Epithelial cell of proximal tubule (primary cell): ENCODE measurements around the gene CDCA3. TPM values are rescaled to one million over a fixed set of nuclear protein-coding genes. Genes with fewer than 3 reads are reported as not detected.

Experiments used
- DNase-seq: peaks from one replicate; pipeline ENCODE4 v3.0.0-alpha.2; 2011; ENCODE audit warnings: low read depth
- H3K4me3 ChIP-seq: 2 replicates; pipeline ENCODE4 v1.5.1; 2011; ENCODE audit warnings: low read depth, mild to moderate bottlenecking, low read length
- CTCF ChIP-seq: conservative IDR thresholded peaks from 2 replicates; pipeline ENCODE4 v1.5.1; 2012; ENCODE audit warnings: low read depth, mild to moderate bottlenecking, low read length
- total RNA-seq: library from RNA; depleted of rRNA; stranded (reverse); fragments of >200 nt; gene quantifications from 2 replicates; pipeline ENCODE4 v1.2.3, GENCODE V29; 2015

The CDCA3 gene
- total RNA-seq, 1 donor from 2014 or later: 85.0 TPM

DNA sequence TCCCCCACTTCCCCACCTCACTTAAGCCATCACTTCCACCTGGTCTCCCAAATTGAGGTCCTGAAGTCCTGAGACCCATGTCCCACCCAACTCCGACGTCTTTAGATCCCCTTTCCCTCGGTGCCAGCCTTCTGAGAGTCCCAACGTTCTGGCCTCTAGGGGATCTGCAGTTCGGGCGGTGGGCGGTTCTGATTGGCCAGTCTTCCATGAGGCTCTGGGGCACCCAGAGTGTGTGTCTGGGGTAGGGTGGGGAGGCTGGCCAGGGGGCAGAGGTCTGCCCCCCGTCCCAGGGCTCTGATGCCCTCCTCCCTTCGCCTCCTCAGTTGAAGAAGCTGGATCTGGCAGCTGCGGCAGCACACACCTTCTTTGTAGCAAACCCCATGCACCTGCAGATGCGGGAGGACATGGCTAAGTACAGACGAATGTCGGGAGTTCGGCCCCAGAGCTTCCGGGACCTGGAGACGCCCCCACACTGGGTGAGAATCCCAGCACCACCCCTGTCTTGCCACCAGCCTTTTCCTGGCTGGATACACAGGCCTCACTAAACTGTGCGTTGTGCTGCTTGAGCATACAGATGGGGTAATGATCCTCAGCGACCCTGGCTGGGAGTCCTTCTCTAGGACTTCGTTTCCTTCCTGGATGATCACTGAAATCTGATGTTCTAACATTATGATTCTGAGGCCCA is 21.4 kb downstream of the CDCA3 start:
- peak; percentile 20 for TF ChIP-seq CTCF
- peak overlapping the region; percentile 75 for H3K4me3 ChIP-seq
- DNase-seq: no peak

GRCh38 chr12:6828781-6829535 is 22.1 kb downstream of the CDCA3 start:
- peak overlapping the region; percentile 75 for H3K4me3 ChIP-seq
- no peak for TF ChIP-seq CTCF
- DNase-seq: no peak

DNA sequence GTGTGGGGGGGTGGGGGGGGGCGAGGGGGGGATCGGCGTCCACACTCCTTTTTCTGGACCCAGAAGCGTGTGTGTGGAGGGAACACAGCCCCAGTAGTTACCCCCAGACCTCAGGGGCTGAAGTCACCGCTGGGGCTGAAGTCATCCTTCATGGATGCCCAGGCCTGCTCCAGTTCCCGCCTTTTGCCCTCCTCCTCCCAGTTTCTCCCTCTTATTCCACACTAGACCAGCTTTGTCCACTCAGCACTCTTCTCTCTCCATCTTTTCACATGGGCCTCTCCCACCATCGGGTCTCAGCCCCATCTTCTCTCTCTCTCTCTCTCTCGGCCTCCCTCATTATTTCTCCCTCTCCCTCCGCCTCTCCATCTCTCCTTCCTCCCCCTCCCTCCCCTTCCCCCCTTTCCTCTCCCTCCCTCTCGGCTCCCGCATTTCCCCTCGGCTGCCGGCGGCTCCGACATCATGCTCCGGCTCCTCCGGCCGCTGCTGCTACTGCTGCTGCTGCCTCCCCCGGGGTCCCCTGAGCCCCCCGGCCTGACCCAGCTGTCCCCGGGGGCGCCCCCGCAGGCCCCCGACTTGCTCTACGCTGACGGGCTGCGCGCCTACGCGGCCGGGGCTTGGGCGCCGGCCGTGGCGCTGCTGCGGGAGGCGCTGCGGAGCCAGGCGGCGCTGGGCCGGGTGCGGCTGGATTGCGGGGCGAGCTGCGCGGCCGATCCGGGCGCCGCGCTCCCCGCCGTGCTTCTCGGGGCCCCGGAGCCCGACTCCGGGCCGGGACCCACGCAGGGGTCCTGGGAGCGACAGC is 22.9 kb downstream of the CDCA3 start, which contains the start of gene P3H3:
Gene P3H3, plus strand, starts transcription at position 426 of the 799 bp plus-strand sequence. Its CDS starts 34 bp downstream, at position 460.
- TF ChIP-seq CTCF: no peak
- no peak for DNase-seq
- peak within 1 kb of the TSS; percentile 75 for H3K4me3 ChIP-seq

DNA sequence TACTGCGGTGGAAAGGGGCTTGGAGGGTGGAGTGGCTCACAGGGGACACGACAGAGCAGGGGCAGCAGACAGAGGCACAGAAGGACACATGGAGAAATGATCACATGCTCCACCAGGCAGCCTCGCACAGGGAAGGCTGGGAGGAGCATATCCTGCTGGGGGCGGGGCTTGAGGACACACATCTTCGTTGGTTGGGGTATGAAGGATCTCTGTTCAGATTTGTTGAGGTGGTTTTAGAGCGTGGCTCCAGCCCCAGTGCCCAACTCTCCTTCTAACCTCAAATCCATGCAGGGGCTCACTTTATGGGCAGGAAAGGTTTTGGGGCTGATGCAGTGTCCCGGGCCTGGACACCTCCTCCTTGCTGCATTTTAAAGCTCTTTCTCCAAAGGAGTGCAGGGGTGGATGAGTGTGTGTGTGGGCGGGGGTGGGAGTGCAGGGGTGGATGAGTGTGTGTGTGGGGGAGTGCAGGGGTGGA is 23.6 kb downstream of the CDCA3 start:
- DNase-seq: no peak
- H3K4me3 ChIP-seq: peak overlapping the region; percentile 14
- no peak for TF ChIP-seq CTCF

DNA sequence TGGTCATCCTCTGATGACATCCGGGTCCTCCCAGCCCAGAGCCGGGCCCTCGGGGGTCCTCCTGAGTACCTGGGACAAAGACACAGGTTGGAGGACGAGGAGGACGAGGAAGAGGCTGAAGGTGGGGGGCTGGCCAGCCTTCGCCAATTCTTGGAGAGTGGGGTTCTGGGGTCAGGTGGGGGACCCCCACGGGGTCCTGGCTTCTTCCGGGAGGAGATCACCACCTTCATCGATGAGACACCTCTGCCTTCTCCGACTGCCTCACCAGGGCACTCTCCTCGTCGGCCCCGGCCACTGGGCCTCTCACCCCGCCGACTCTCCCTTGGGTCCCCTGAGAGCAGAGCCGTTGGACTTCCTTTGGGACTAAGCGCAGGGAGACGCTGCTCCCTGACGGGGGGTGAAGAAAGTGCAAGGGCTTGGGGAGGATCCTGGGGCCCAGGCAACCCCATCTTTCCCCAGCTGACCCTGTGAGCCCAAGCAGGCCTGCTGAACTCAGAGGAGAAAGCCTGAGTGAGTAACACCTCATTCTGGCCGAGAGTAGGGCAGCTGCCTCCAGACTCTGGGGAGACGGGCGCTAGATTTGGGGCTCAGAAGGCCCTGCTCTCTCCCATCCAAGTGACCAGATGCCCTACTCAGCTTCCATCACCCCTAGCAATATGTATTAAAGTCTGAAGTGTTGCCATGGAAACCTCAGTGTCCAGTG is 24.2 kb downstream of the CDCA3 start:
- TF ChIP-seq CTCF: no peak

GRCh38 chr12:6826125-6826733 is 24.9 kb downstream of the CDCA3 start:
- no peak overlapping the region for H3K4me3 ChIP-seq
- TF ChIP-seq CTCF: no peak
- no peak for DNase-seq

More for the DNA sequence above, 24.2 kb downstream of the CDCA3 start:
- DNase-seq: no peak
- no peak overlapping the region for H3K4me3 ChIP-seq
